ENCODE measurements around the gene NR6A1. TPM values are rescaled to one million over a fixed set of nuclear protein-coding genes. Genes with fewer than 3 reads are reported as not detected.

The NR6A1 gene
- total and polyA plus RNA-seq, 10 donors = 0.14 to 3.7 (median 1.9) TPM

DNA sequence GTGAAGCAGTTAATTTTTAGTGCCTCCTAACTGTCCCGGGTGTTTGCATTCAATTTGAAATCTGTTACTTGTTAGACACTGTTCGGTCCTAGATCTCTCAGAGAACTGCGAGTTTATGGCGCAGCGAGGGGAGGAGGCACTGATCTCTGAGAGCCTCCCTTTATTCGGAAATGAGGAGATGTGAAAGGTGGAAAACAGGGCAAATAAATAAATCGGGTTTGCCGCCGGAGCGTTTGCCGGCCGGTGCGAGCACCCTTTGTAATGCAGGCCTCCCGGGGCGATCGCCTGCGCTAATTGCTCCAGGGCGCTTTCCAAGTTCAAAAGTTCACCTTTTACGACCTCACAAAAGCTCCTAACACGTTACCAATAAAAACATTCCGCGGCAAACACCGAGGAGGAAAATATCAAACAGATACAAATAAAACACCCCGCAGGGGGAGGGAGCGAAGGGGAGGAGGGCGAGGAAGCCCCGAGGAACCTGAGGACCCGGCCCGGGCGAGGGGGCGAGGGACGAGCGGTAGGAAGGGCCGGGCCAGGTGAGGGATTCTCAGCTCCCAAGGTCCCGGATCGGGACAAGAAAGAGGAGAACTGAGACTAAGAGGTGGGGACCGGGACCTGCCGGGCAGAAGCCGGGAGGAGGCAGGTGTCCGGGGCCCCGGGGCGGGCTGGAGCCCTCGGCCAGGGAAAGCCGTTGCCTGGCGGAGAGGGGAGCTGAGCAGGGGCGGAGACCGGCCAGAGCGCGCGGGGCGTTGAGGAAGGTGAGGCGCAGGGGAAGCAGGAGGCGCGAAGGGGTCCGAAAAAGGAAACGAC, 1.4 kb downstream of the NR6A1 start:
- TF ChIP-seq, protein P1, sequence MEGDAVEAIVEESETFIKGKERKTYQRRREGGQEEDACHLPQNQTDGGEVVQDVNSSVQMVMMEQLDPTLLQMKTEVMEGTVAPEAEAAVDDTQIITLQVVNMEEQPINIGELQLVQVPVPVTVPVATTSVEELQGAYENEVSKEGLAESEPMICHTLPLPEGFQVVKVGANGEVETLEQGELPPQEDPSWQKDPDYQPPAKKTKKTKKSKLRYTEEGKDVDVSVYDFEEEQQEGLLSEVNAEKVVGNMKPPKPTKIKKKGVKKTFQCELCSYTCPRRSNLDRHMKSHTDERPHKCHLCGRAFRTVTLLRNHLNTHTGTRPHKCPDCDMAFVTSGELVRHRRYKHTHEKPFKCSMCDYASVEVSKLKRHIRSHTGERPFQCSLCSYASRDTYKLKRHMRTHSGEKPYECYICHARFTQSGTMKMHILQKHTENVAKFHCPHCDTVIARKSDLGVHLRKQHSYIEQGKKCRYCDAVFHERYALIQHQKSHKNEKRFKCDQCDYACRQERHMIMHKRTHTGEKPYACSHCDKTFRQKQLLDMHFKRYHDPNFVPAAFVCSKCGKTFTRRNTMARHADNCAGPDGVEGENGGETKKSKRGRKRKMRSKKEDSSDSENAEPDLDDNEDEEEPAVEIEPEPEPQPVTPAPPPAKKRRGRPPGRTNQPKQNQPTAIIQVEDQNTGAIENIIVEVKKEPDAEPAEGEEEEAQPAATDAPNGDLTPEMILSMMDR (IDR thresholded peaks at IDR 0.05 in 8 of 11, conservative IDR thresholded peaks at IDR 0.05 in 3 of 11) = no peak
- TF ChIP-seq POLR2A (IDR thresholded peaks at IDR 0.05) (no peak), POLR2AphosphoS5 (IDR thresholded peaks at IDR 0.05) (peak in 1 of 3 donors; percentile 45)
- Histone ChIP-seq H3K4me3 (peak overlapping the region in 7 of 8 donors; percentile 88 to 100 (median 95)), H3K9me3 (no peaks in the 10 kb centered on the region), H3K27ac (peak overlapping the region in 6 of 8 donors; percentile 35 to 91 (median 68)), H3K4me1 (peaks cover 19 to 73% (median 42%) of the 10 kb centered on the region in 6 donors), H3K36me3 (no peaks in the 10 kb centered on the region), H3K27me3 (replicated peaks in 1 of 7) (peaks cover 0 to 76% (median 47%) of the 10 kb centered on the region in 7 donors)
- 3 to 5% (median 4%) methylated on average over 55 to 56 of the region's 56 CpGs for WGBS, 5 donors
- peak; percentile 88 for DNase-seq
- intact Hi-C loops (cut with DNase I; ENCODE audit: low total_unique reads) = loop anchor here (5.0 to 10.0 kb wide), 2 partner anchors 378 to 605 kb away; no protein-coding TSS in a partner anchor

DNA sequence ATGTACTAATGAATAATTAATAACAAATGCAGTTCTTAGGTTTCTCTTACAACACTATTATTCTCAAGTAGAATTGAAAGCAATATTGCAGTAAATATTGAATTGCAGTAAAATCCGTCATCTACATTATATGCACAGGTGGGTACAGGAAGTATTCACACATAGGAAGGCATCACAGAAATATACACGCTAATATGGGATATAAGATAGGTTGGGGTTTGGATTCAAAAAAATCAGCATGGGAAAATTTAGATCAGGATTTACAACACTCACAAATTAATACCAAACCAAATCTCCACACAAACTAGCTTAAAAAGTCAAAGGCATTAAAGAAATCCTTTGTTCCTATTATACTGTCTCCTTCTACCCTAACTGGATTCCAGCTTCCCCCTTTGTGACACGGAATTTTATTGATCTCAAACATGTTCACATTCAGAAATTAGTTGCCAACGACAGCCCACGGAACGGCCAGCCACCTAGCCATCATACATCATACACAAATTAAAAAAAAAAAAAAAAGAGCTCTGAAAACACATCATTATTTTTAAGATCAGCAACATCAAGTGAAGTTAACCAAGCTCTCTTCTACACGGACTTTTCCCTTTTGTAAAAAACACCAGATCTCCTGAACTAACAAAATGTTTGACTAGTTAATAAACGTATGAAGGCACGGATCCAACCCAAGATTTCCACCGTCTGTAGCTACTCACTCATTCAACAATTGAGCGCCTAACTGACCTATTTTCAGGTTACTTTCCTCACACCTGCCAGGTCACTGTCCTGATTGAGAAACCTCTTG, 2.2 kb downstream of the NR6A1 start:
- H3K36me3 ChIP-seq = no peaks in the 10 kb centered on the region
- H3K4me3 ChIP-seq = peak overlapping the region in 7 of 8 donors; percentile 88 to 100 (median 95)
- peaks cover 14 to 71% (median 36%) of the 10 kb centered on the region in 6 donors for H3K4me1 ChIP-seq
- intact Hi-C loops (cut with DNase I; ENCODE audit: low total_unique reads) = no loop called here
- no peaks in the 10 kb centered on the region for H3K9me3 ChIP-seq
- WGBS, 5 donors = 29 to 41% (median 35%) methylated on average over 11 of the region's 11 CpGs
- TF ChIP-seq, protein P1 (IDR thresholded peaks at IDR 0.05 in 8 of 11, conservative IDR thresholded peaks at IDR 0.05 in 3 of 11) = no peak
- no peak for TF ChIP-seq POLR2A (IDR thresholded peaks at IDR 0.05)
- TF ChIP-seq POLR2AphosphoS5 (IDR thresholded peaks at IDR 0.05) = no peak
- peak overlapping the region in 1 of 8 donors; percentile 91 for H3K27ac ChIP-seq
- no peak for DNase-seq
- H3K27me3 ChIP-seq (replicated peaks in 1 of 7) = peaks cover 0 to 81% (median 47%) of the 10 kb centered on the region in 7 donors

DNA sequence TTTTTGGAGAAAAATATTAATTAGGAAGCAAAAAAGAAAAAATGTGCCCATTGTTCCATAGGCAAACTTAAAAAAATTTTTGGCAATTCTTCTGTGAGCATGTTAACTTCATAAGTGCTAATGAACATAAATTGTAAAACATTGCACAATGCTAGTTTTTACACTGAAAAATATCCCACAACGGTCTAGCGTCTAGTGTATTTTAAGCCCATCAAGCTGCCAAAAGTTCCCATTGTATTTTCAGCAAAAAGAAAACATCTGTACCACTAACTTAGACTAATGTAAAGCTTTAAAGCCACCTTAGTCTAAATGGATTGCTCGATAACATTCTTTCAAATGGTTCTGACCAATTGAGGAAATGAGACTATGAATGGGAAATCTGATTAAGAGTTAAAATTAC, 2.8 kb downstream of the NR6A1 start:
- no peak for DNase-seq
- Histone ChIP-seq H3K4me1 (peaks cover 14 to 69% (median 36%) of the 10 kb centered on the region in 6 donors), H3K36me3 (no peaks in the 10 kb centered on the region), H3K27ac (no peak overlapping the region), H3K4me3 (no peak overlapping the region), H3K27me3 (replicated peaks in 1 of 7) (peaks cover 0 to 87% (median 47%) of the 10 kb centered on the region in 7 donors), H3K9me3 (no peaks in the 10 kb centered on the region)
- TF ChIP-seq POLR2A (IDR thresholded peaks at IDR 0.05) = no peak
- TF ChIP-seq, protein P1 (IDR thresholded peaks at IDR 0.05 in 8 of 11, conservative IDR thresholded peaks at IDR 0.05 in 3 of 11) = no peak
- no peak for TF ChIP-seq POLR2AphosphoS5 (IDR thresholded peaks at IDR 0.05)
- WGBS, 5 donors = 45 to 75% (median 48%) methylated on average over 3 of the region's 3 CpGs
- intact Hi-C loops (cut with DNase I; ENCODE audit: low total_unique reads) = no loop called here
